ENCODE data around the gene RFTN2. TPM values are rescaled to one million over a fixed set of nuclear protein-coding genes. Genes with fewer than 3 reads are reported as not detected.
"Not testable (repeated sequence)": the region's sequence is repeated elsewhere in the genome, so short reads cannot be mapped to it uniquely, and the experiment has no call there.

The RFTN2 gene
- total RNA-seq, 1 donor from 2014 or later = 7.5 TPM

- DNase-seq (ENCODE audit: missing footprints); intact Hi-C loops (cut with DNase I); ATAC-seq: not testable (repeated sequence)
Observed at GRCh38 chr2:197695206-197695605, 19.8 kb upstream of the RFTN2 start.

- intact Hi-C loops (cut with DNase I) = no loop called here
- ATAC-seq (no peak), DNase-seq (ENCODE audit: missing footprints) (no peak)
Observed at GRCh38 chr2:197677483-197677882, 2.1 kb upstream of the RFTN2 start.

- ATAC-seq = no peak
- intact Hi-C loops (cut with DNase I) = no loop called here
- no peak for DNase-seq (ENCODE audit: missing footprints)
Observed at GRCh38 chr2:197677056-197677455, 1.7 kb upstream of the RFTN2 start.

- DNase-seq (ENCODE audit: missing footprints) = no peak
- intact Hi-C loops (cut with DNase I) = no loop called here
- ATAC-seq = peak; percentile 64
Observed at GRCh38 chr2:197675711-197676188, 363 bp upstream of the RFTN2 start.

- intact Hi-C loops (cut with DNase I) = no loop called here
- DNase-seq (ENCODE audit: missing footprints) (no peak), ATAC-seq (peak; percentile 45)
Observed at GRCh38 chr2:197674591-197674990, 796 bp downstream of the RFTN2 start.

- intact Hi-C loops (cut with DNase I) = no loop called here
- DNase-seq (ENCODE audit: missing footprints) (no peak), ATAC-seq (no peak)
Observed at GRCh38 chr2:197674060-197674459, 1.3 kb downstream of the RFTN2 start.

- ATAC-seq (no peak), DNase-seq (ENCODE audit: missing footprints) (no peak)
- intact Hi-C loops (cut with DNase I) = no loop called here
Observed at GRCh38 chr2:197673606-197674005, 1.8 kb downstream of the RFTN2 start.

- DNase-seq (ENCODE audit: missing footprints) (no peak), ATAC-seq (no peak)
- intact Hi-C loops (cut with DNase I) = no loop called here
Observed at GRCh38 chr2:197673106-197673505, 2.3 kb downstream of the RFTN2 start.

GRCh38 chr2:197672371-197672893, 3.0 kb downstream of the RFTN2 start:
- no peak for DNase-seq (ENCODE audit: missing footprints)
- intact Hi-C loops (cut with DNase I) = no loop called here

GRCh38 chr2:197669077-197669476, 6.3 kb downstream of the RFTN2 start:
- DNase-seq (ENCODE audit: missing footprints) (no peak), ATAC-seq (no peak)
- intact Hi-C loops (cut with DNase I) = no loop called here

More at GRCh38 chr2:197672371-197672893, 3.0 kb downstream of the RFTN2 start:
- ATAC-seq = no peak

- intact Hi-C loops (cut with DNase I) = no loop called here
- DNase-seq (ENCODE audit: missing footprints) (peak; percentile 70), ATAC-seq (no peak)
Observed at GRCh38 chr2:197668296-197668695, 7.1 kb downstream of the RFTN2 start.

- intact Hi-C loops (cut with DNase I) = no loop called here
- ATAC-seq = no peak
- no peak for DNase-seq (ENCODE audit: missing footprints)
Observed at GRCh38 chr2:197666277-197666676, 9.1 kb downstream of the RFTN2 start.

- DNase-seq (ENCODE audit: missing footprints) = no peak
- no peak for ATAC-seq
- intact Hi-C loops (cut with DNase I) = no loop called here
Observed at GRCh38 chr2:197661626-197662025, 13.8 kb downstream of the RFTN2 start.

- intact Hi-C loops (cut with DNase I) = no loop called here
- DNase-seq (ENCODE audit: missing footprints) = no peak
- no peak for ATAC-seq
Observed at GRCh38 chr2:197657562-197657961, 17.8 kb downstream of the RFTN2 start.

- DNase-seq (ENCODE audit: missing footprints) = no peak
- intact Hi-C loops (cut with DNase I) = no loop called here
- no peak for ATAC-seq
Observed at GRCh38 chr2:197647961-197648690, 27.3 kb downstream of the RFTN2 start.

- no peak for ATAC-seq
- DNase-seq (ENCODE audit: missing footprints) = no peak
- intact Hi-C loops (cut with DNase I) = no loop called here
Observed at GRCh38 chr2:197641666-197642065, 33.7 kb downstream of the RFTN2 start.

- intact Hi-C loops (cut with DNase I); ATAC-seq; DNase-seq (ENCODE audit: missing footprints): not testable (repeated sequence)
Observed at GRCh38 chr2:197640571-197641122, 34.7 kb downstream of the RFTN2 start.

- intact Hi-C loops (cut with DNase I) = no loop called here
- DNase-seq (ENCODE audit: missing footprints) = no peak
- no peak for ATAC-seq
Observed at GRCh38 chr2:197633109-197633657, 42.2 kb downstream of the RFTN2 start.

GRCh38 chr2:197628043-197628500, 47.3 kb downstream of the RFTN2 start:
- intact Hi-C loops (cut with DNase I) = no loop called here
- peak; percentile 48 for ATAC-seq
- DNase-seq (ENCODE audit: missing footprints) = no peak

Data from Right ventricle myocardium inferior (tissue), 1 donor.